HG03460 (cell line): ENCODE results near the gene C12orf60.

ENCODE experiments used
- ATAC-seq: cut with Tn5 transposase; IDR thresholded peaks from one replicate; pipeline ENCODE4 v1.9.1; 2021; ENCODE audit not compliant: unreplicated experiment

C12orf60 gene

GRCh38 chr12:14833952-14834351 lies 30.5 kb downstream of the C12orf60 start:
- no peak for ATAC-seq

- no peak for ATAC-seq
Measured at GRCh38 chr12:14834509-14834908, 31.0 kb downstream of the C12orf60 start.

DNA sequence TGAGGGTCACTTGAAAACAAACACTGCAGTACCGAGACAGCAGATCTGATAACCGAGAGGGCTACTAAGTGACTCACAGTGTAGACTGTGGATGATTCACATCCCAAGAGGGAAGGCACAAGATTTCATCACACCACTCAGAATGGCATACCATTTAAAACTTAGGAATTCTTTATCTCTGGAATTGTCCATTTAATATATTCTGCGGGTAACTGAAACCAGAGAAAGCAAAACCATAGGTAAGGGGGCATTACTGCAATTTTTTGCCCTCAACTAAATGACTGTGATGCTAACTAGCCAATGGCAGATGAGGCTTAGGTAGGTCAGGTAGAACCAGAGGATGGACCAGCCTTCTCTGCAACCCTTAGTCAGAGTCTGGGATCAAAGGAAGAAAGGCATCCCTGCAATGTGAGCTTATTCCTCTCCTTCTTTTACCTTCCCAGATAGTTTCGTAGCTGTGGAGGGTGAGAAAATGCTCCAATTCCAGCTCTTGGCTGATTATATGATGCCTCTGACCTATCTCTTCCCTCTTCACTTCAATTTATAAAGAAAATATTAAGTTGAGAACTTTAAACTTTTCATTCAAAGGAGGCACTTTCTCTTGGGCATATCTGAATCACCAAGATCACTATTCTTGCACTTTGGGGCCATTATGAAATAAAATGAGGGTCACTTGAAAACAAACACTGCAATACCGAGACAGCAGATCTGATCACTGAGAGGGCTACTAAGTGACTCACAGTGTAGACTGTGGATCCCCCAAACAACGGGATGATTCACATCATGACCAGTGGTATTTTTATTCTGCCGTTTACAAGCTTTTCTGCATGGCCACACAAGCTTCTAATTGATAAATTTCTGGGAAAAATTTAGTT lies 33.1 kb downstream of the C12orf60 start:
- no peak for ATAC-seq

GRCh38 chr12:14839262-14839661 lies 35.8 kb downstream of the C12orf60 start:
- ATAC-seq = no peak

DNA sequence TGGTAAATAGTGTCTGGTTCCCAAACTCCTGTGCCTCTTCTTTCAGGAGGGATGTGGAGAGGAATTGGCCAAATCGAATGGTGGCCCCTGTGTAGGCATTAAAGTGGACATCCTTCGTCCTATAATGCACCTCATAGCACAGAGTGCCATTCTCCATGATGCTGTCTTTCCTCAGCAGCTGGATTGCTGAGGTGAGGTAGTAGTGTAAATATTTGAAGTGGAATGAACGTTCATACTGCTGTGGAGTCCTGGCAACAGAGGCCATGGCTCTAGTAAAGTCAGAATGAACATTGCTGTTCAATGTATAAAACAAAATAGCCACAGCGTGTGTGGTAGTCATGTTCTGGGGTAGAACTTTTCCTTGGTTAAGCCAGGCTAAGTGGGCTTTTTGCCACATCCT lies 37.1 kb downstream of the C12orf60 start:
- ATAC-seq = no peak

GRCh38 chr12:14841761-14842160 lies 38.3 kb downstream of the C12orf60 start:
- no peak for ATAC-seq

- no peak for ATAC-seq
Measured at GRCh38 chr12:14842315-14842714, 38.8 kb downstream of the C12orf60 start.

DNA sequence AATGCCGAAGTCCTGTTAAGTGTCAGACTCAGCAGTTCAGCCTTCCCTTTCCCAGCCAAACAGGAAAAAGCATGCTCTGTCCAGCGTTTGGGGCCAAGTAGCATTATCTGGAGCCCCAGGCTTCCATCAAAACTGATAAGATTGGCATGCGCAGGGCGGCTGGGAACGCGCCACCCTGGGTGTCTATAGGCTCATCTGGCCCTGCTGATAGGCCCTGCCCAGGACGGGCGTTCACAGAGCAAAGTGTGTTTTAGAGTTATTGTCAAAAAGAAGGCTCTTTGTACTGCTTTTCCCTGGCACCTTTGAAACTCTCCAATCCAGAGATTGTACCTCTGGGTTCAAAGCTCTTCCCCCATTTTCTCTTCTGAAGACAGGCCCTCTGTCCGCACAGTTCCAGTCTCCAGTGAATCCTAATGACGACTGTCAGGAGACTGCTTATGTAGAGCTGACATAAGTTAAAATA lies 40.0 kb downstream of the C12orf60 start, which contains the start of gene ART4:
Gene ART4 (minus strand): TSS at position 102 of the 463 bp plus-strand sequence. CDS start 413 bp downstream, outside the sequence.
- no peak for ATAC-seq

- no peak for ATAC-seq
Measured at GRCh38 chr12:14844401-14844800, 40.9 kb downstream of the C12orf60 start.

DNA sequence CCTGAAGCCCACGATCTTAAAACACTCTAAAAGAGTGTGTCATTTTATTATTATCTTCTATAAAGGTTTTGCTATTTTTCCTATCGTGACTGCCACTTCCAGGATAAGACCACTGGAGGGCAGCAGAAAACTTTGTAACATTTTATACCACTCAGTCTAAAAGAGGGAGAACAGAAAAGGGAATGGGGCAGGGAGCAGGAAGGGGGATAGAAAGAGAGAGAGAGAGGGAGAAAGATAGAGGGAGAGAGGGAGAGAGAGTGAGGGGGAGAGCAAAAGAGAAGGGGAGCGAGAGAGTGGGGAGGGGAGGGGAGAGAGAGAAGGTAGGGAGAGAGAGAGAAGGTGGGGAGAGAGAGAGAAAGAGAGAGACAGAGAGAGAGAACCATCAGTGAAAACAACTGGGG lies 41.9 kb downstream of the C12orf60 start:
- no peak for ATAC-seq

GRCh38 chr12:14846042-14846587 lies 42.6 kb downstream of the C12orf60 start:
- ATAC-seq = no peak

GRCh38 chr12:14846876-14847580 lies 43.6 kb downstream of the C12orf60 start:
- ATAC-seq = no peak

DNA sequence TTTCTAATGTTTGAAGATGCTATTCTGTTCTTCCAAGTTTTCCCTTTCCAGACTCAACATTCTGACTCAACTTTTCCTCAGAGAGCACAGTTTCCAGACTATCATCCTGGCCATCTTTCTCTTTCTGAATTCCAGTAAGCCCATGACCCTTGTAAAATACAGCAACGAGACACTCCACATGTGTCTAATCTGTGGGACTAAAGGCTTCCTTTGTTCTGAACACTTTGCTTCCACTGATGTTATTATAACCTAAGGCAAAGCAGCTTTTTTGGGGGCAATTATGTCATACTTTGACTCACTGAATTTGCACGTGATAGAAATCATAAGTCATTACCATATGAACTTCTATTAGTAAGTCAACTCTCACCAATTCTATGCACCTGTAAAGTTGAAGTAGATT lies 46.2 kb downstream of the C12orf60 start:
- no peak for ATAC-seq

DNA sequence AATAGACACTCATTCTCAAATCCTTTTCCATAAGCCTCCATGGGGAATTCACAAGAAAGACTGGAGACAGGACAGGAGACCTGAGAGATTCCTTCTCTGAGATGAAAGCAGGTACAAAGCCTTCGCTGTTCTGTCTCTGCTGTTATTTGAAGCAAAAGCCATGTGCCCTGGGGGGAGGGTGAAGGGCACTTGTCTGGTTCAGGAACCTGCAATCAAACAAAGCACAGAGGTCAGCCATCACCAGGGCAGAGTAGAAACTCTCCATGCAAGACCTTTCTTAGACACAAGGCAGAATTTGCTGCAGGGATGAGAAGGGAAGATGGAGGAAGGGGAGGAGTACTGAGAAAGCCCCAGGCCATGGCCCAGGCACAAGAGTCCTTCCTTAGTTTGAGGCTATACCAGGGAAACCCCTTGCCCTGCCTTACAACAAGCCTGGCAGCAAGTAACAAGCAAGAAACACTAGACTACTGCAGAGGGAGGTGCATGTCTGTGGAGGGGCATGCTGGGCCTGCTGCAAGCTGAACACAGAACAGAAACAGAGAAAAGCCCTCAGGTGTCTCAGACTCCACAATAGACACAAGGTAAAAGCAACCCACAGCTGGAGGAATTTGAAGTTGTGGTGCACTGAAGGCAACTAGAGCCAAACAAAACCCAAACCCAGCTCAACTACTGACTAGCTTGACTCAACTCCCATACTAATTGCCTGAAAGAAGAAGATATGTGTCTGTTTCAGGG lies 47.6 kb downstream of the C12orf60 start:
- no peak for ATAC-seq

GRCh38 chr12:14852880-14853279 lies 49.4 kb downstream of the C12orf60 start:
- no peak for ATAC-seq

DNA sequence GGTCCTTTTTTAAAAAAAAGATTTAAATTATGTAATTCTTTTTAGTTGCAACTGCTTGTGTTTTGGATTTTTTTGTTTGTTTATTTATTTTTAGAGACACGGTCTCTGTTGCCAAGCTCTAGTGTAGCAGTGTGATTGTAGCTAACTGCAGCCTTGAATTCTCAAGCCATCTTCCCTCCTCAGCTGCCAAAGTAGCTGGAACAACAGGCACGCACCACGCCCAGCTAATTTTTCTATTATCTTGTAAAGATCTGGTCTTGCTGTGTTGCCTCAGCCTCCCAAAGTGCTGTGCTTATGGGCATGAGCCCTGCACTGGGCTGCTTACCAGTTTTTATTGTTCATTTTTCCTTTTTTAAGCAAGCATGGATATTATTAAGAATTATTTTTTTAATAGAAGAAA lies 50.5 kb downstream of the C12orf60 start:
- no peak for ATAC-seq

GRCh38 chr12:14854586-14855183 lies 51.2 kb downstream of the C12orf60 start:
- ATAC-seq = no peak

DNA sequence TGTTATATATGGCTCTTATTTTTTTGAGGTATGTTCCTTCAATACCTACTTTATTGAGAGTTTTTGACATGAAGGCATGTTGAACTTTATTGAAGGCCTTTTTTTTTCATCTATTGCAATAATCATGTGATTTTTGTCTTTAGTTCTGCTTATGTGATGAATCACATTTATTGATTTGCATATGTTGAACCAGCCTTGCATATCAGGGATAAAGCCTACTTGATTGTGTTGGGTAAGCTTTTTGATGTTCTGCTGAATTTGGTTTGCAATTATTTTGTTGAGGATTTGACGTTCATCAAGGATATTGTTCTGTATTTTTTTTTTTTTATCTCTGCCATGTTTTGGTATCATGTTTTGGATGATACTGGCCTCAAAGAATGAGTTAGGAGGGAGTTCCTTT lies 55.0 kb downstream of the C12orf60 start:
- no peak for ATAC-seq

DNA sequence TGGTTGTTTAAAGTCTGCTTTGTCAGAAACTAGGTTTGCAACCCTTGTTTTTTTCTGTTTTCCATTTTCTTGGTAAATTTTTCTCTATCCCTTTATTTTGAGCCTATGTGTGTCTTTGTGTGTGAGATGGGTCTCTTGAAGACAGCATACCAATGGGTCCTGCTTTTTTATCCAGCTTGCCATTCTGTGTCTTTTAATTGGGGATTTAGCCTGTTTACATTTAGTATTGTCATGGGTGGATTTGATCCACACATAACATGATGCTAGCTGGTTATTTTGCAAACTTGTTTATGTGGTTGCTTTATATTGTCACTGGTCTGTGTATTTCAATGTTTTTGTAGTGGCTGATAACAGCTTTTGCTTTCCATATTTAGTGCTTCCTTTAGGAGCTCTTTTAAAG lies 57.0 kb downstream of the C12orf60 start:
- no peak for ATAC-seq

DNA sequence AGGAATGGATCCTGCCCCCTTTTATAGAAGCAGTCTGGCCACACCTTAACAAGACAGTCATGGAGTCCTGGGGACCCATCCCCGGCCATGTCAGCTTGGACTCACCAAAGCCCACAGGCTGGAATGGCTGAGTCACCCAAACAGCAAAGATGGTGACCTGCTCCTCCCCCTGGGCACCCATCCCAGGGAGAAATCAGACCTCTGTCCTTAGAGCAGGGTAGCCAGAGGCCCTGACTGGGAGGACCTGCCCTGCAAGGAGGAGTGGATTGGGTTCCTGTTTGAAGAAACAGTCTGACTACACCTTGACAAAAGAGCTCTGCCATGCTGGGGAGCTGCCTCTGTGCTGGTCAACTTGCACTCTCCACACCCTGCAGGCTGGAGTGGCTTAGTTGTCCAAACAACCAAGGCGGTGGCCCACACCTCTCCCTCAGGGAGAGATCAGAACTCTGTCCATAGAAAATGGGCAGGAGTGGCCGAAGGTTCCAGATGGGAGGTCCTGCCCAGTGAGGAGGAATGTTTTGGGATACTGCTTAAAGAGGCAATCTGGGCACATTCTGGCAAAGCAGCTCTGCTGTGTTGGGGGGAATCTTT lies 65.5 kb downstream of the C12orf60 start:
- ATAC-seq = no peak
